Vagina (tissue), 2 donors: ENCODE data around the gene C12orf43. TPM values are rescaled to one million over a fixed set of nuclear protein-coding genes. Genes with fewer than 3 reads are reported as not detected.

ENCODE experiments used
- DNase-seq, 2 donors: peaks; one replicate each; pipeline ENCODE4 v3.0.0-alpha.2; 2017; ENCODE audit errors: extremely low spot score in 2 of 2
- H3K27ac ChIP-seq: fragments of 200-600 bp; sonication (generic); one replicate; pipeline ENCODE4 v1.5.1; 2019
- H3K27me3 ChIP-seq: fragments of 200-600 bp; sonication (generic); one replicate; pipeline ENCODE4 v1.5.1; 2019
- H3K36me3 ChIP-seq, 2 donors: fragments of 200-600 bp; sonication (generic); one replicate each; pipeline ENCODE4 v1.5.1; 2017 to 2019
- H3K4me1 ChIP-seq: fragments of 200-600 bp; sonication (generic); one replicate; pipeline ENCODE4 v1.5.1; 2019
- H3K4me3 ChIP-seq, 2 donors: fragments of 200-600 bp; sonication (generic); 1 replicate in 1 of 2; 2 replicates in 1 of 2; pipeline ENCODE4 v1.5.1; 2016 to 2019
- H3K9me3 ChIP-seq: fragments of 200-600 bp; sonication (generic); one replicate; pipeline ENCODE4 v1.5.1; 2019
- CTCF ChIP-seq, 3 experiments: fragments of 450-650 bp in 2 of 3; fragments of 200-600 bp in 1 of 3; sonication (generic) in 1 of 3; IDR thresholded peaks; one replicate each; pipeline ENCODE4 v1.5.1; 2017 to 2019; ENCODE audit warnings: antibody characterized with exemption in 3 of 3, mild to moderate bottlenecking in 2 of 3, moderate library complexity in 2 of 3
- POLR2A ChIP-seq, 2 donors: fragments of 450-650 bp; IDR thresholded peaks; one replicate each; pipeline ENCODE4 v1.6.1; 2017; ENCODE audit warnings: antibody characterized with exemption in 2 of 2, mild to moderate bottlenecking in 2 of 2, moderate library complexity in 2 of 2
- POLR2AphosphoS5 ChIP-seq, 2 donors: sonication (generic); formaldehyde crosslinking; IDR thresholded peaks; one replicate each; pipeline ENCODE4 v1.9.0; 2017; ENCODE audit warnings: antibody characterized with exemption in 2 of 2, mild to moderate bottlenecking in 2 of 2, low read depth in 1 of 2; ENCODE audit not compliant: insufficient read depth in 1 of 2
- intact Hi-C: fragments of 100-400 bp; cut with DNase I; formaldehyde crosslinking; loops from one replicate; pipeline ENCODE4 v1.15.1; 2023
- total RNA-seq: library from RNA; depleted of rRNA; stranded (reverse); fragments of >200 nt; gene quantifications from one replicate; pipeline ENCODE4 v1.2.3, GENCODE V29; 2016

The C12orf43 gene
- total RNA-seq, 1 donor from 2014 or later, result 7.4 TPM

- H3K4me3 ChIP-seq, result no peak overlapping the region
- peaks cover 7% of the 10 kb centered on the region for H3K4me1 ChIP-seq
- H3K27me3 ChIP-seq, result no peaks in the 10 kb centered on the region
- no peak for TF ChIP-seq POLR2AphosphoS5 (IDR thresholded peaks at IDR 0.05; ENCODE audit: insufficient read depth in 1 of 2, low read depth in 1 of 2)
- no peak for TF ChIP-seq CTCF (IDR thresholded peaks at IDR 0.05)
- TF ChIP-seq POLR2A (IDR thresholded peaks at IDR 0.05), result no peak
- H3K9me3 ChIP-seq, result no peaks in the 10 kb centered on the region
- no peaks in the 10 kb centered on the region for H3K36me3 ChIP-seq
- no peak for DNase-seq
- intact Hi-C loops, result no loop called here
- no peak overlapping the region for H3K27ac ChIP-seq
These were observed 2.8 kb upstream of the C12orf43 start for GRCh38 chr12:121018860-121019617.

- Histone ChIP-seq H3K36me3 (no peaks in the 10 kb centered on the region), H3K4me1 (peaks cover 7% of the 10 kb centered on the region), H3K9me3 (no peaks in the 10 kb centered on the region), H3K4me3 (no peak overlapping the region), H3K27ac (no peak overlapping the region), H3K27me3 (no peaks in the 10 kb centered on the region)
- TF ChIP-seq CTCF (IDR thresholded peaks at IDR 0.05) (no peak), POLR2A (IDR thresholded peaks at IDR 0.05) (no peak), POLR2AphosphoS5 (IDR thresholded peaks at IDR 0.05; ENCODE audit: insufficient read depth in 1 of 2, low read depth in 1 of 2) (no peak)
- DNase-seq, result no peak
- intact Hi-C loops, result no loop called here
These were observed 1.7 kb upstream of the C12orf43 start for GRCh38 chr12:121017966-121018491.

- TF ChIP-seq POLR2A (IDR thresholded peaks at IDR 0.05), result no peak
- TF ChIP-seq POLR2AphosphoS5 (IDR thresholded peaks at IDR 0.05; ENCODE audit: insufficient read depth in 1 of 2, low read depth in 1 of 2), result no peak
- TF ChIP-seq CTCF (IDR thresholded peaks at IDR 0.05), result no peak
- DNase-seq, result no peak
- H3K36me3 ChIP-seq, result peaks cover 0 to 33% of the 10 kb centered on the region in 2 donors
- no peak overlapping the region for H3K4me3 ChIP-seq
- intact Hi-C loops, result no loop called here
- no peaks in the 10 kb centered on the region for H3K27me3 ChIP-seq
- no peak overlapping the region for H3K27ac ChIP-seq
- peaks cover 7% of the 10 kb centered on the region for H3K4me1 ChIP-seq
- no peaks in the 10 kb centered on the region for H3K9me3 ChIP-seq
These were observed 2.6 kb downstream of the C12orf43 start for GRCh38 chr12:121013715-121014114.

GRCh38 chr12:121011820-121012219 is 4.5 kb downstream of the C12orf43 start:
- H3K36me3 ChIP-seq, result peaks cover 0 to 49% of the 10 kb centered on the region in 2 donors

More at GRCh38 chr12:121011820-121012219, 4.5 kb downstream of the C12orf43 start:
- no peaks in the 10 kb centered on the region for H3K27me3 ChIP-seq
- H3K27ac ChIP-seq, result no peak overlapping the region
- TF ChIP-seq POLR2A (IDR thresholded peaks at IDR 0.05) (no peak), POLR2AphosphoS5 (IDR thresholded peaks at IDR 0.05; ENCODE audit: insufficient read depth in 1 of 2, low read depth in 1 of 2) (no peak), CTCF (IDR thresholded peaks at IDR 0.05) (no peak)
- no peak for DNase-seq
- H3K4me1 ChIP-seq, result peaks cover 7% of the 10 kb centered on the region
- no peaks in the 10 kb centered on the region for H3K9me3 ChIP-seq
- intact Hi-C loops, result no loop called here
- H3K4me3 ChIP-seq, result no peak overlapping the region
